GM12874 (cell line): ENCODE data around the gene MAP2.

Source experiments
- TF ChIP-seq, protein P1 (sequence below): IDR thresholded peaks from 2 replicates; pipeline ENCODE4 v1.5.1; 2011; ENCODE audit warnings: low read depth, mild to moderate bottlenecking, control low read depth, low read length, moderate library complexity; ENCODE audit not compliant: insufficient read depth

Gene MAP2

DNA sequence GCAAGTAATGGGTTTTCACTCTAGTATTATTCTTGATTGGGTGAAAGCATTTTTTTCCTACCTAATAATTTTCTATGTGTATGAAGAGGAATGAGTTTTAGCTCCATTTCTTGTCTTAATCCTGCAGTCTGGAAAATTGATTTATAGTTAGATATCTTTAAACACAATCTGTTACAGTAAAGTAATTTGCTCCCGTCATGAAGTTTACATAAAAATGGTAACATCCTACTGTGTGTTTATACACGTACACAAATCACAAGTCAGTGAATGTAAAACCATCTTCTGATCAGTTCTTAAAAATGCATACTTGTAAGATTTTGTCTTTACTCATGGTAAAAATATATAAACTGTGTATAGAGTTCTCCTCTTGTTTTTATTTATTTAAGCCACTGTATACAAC is 51.1 kb downstream of the MAP2 start:
- TF ChIP-seq, protein P1, sequence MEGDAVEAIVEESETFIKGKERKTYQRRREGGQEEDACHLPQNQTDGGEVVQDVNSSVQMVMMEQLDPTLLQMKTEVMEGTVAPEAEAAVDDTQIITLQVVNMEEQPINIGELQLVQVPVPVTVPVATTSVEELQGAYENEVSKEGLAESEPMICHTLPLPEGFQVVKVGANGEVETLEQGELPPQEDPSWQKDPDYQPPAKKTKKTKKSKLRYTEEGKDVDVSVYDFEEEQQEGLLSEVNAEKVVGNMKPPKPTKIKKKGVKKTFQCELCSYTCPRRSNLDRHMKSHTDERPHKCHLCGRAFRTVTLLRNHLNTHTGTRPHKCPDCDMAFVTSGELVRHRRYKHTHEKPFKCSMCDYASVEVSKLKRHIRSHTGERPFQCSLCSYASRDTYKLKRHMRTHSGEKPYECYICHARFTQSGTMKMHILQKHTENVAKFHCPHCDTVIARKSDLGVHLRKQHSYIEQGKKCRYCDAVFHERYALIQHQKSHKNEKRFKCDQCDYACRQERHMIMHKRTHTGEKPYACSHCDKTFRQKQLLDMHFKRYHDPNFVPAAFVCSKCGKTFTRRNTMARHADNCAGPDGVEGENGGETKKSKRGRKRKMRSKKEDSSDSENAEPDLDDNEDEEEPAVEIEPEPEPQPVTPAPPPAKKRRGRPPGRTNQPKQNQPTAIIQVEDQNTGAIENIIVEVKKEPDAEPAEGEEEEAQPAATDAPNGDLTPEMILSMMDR: no peak

DNA sequence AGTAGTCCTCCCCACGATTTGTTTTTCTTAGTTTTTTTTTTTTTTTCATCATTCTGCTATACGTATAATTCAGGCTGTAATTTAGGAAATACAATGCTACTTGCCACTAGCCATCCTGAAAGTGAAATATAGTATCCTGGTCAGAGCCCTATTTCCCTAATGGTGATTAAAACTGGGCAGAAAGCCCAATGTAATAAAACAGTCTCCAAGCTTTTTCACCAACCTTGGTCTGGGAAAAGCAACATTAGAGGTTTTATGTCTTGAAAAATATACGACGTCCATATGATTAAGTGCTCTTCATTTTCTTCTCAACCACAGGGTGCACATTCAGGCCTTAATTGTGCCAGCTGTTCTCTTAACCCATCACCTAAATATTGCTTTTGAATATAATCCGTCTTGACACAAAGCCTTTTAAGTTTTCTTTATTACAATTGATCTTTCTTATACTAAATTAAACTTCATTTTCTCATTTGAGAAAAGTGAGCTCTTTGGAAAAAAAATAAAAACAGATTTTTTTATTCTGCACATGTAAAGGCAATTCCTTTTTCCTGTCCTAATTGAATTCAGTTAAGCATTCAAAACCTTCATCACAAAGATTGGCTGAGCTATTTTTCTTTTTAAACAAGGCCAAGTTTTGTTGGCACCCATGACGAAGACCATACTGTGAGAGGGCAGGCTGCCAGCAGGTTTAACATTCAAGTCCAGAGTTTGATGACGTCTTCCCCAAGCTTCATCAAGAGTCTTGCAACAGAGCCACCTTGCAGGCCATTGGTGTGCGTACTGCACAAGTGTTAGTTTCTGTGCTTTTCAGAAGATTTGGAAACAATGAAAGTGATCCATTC is 52.7 kb downstream of the MAP2 start:
- TF ChIP-seq, protein P1: no peak

DNA sequence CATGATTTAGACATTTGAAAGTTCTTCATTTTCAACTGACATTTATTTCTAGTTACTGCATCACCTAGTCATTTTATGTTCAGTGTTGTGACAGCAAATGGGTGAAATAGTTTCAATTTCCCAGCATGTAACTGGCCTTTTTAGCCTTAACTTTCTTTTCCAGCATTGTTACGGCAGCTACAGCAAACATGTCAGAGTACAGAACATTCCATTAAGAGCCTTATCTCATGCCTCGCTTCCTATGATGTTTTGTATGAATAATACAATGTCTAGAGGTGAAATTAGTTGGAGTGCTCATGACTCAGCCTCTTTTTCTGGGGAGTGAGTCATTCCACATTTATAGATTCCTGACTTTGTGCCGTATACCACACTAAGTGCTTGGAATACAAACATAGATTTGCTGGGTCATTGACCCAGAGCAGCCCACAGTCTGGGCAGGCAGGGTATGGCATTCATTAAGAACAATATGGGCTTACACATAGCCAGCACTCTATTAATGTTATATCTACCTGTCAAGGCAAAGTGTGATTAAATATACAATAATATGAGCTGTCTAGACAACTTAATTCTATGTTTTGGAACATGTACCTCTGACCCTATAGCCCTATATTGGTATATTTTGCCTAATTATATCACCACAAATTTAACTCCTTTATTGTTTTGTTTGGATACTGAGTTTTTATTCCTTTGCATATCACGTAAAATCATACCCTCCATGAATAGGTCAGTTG is 72.2 kb downstream of the MAP2 start:
- TF ChIP-seq, protein P1: no peak

DNA sequence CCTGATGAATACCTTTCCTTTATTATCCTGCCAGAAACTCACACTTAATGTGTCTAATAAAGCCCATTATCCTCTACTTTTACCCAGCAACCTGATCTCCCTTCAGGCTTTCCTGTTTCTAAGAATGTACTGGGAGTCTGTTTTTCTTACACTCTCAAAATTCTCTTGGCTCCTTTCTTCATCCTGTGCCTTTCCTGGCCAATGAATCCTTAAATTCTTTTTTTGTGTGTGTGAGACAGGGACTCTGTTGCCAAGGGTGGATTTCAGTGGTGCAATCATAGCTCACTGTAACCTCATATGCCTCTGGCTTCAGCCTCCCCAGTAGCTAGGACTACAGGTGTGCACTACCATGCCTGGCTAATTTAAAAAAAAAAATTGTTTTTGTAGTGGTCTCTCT is 72.7 kb downstream of the MAP2 start:
- TF ChIP-seq, protein P1: no peak

DNA sequence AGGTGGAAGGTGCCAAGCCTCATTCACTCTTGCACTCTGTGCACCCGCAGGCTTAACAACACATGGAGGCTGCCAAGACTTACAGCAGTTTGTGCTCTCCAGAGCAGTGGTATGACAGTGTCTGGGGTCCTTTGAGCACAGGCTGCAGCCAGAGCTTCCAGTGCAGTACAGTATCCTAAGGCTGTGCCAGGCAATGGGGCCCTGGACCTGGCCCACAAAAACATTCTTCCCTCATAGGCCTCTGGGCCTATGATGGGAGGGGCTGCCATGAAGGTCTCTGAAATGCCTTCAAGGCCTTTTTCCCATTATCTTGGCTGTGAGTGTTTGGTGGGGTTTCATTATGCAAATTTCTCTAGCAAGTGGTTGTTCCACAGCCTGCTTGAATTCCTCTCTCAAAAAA is 74.8 kb downstream of the MAP2 start:
- TF ChIP-seq, protein P1: no peak

DNA sequence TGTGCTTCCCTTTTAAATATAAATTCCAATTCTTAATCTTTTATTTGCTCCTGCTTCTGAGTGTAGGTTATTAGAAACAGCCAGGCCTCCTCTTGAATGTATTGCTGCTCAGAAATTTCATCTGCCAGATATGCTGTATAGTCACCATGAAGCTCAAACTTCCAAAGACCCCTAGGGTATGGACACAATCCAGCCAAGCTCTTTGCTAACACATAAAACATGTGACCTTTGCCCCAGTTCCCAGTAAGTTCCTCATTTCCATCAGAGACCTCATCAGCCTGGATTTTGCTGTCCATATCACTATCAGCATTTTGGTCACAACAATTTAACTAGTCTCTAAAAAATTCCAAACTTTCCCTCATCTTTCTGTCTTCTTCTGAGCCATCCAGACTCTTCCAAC is 75.2 kb downstream of the MAP2 start:
- TF ChIP-seq, protein P1: no peak

DNA sequence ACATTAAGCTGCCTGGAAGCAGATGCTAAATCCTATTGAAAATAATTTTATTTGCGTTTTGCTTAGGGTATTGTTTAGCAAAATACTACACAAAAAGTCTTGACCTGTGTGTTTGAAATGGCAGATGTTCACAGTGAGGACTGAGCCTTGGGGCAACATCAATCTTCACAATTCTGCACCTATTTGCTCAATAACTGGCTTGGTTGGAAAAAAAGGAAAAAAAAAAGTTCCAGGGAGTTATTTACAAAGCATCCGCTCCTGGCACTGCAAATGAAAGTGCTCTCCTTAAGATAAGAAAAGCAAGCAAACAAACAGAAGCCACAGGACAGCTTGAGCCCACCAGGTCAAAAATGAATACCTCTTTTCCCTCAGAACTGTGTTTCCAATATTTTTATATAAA is 77.7 kb downstream of the MAP2 start:
- TF ChIP-seq, protein P1: no peak
